Pons (tissue), 1 donor: ENCODE measurements around the gene AGRN.
"Not testable (repeated sequence)": the region's sequence is repeated elsewhere in the genome, so short reads cannot be mapped to it uniquely, and the experiment has no call there.

Experiments used
- DNase-seq: peaks from one replicate; pipeline ENCODE4 v3.0.0-alpha.2; 2016; ENCODE audit warnings: low spot score

AGRN gene

DNA sequence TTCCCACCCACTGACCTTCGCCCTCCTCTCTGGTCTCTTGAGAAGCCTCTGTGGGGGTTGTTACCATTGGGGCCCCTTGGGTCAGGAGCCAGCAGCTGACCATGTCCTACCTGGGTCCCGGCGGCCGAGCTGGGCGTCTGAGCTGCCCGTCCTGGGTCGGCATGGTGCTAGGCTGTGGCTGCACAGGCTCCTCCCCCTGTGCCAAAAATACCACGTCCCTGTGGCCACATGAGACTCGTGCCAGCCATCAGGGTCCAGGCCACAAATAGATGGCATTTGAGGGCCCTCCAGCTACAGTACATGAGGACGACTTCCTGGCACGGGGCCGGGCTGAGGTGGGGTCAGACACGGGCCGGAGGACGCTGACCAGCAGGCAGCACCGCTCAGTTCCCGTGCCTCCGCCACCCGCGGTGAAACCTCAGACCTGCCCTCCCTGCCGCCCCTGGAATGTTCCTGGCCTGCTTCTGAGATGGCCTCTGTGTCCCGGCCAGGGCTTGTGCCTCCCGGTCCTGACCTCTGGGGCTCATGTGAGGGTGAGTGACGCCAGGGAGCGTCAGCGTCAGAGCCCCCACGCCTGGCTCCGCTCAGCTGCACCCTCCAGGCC, 37.9 kb upstream of the AGRN start, which contains the start of gene PERM1:
Gene PERM1, minus strand, starts transcription at position 139 of the 604 bp plus-strand sequence. CDS start 1,064 bp downstream, outside the sequence.
- no peak for DNase-seq

DNA sequence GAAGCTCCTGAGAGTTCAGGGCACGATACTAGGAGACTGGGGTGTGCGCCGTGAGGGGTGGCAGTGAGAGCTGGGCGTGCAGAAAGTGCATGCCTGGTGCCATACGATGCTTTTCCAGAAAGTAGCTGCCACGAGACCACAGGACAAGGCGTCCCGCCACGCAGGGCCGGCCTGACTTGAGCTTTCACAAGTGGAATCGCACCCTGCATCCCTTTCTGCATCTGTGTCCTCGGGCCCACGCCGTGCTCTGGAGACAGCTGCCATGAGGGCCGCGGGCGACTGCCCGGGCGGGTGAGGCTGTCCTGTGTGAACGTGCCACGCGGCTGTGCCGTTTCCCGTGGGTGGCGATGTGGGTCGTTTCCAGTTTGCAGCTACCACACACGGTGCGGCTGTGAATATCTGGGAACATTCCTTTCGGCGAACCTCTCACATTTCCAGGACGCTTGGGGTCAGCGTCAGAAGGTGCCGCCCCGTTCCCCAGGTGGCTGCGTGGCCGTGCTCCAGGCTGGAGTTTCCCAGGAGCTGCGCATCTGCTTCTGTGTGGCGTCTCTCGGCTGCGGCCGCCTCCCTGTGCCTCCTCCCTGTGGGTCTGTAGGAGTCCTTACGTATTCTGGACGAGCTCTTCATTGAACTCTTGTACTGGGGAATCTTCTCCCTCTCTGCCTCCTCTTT, 37.0 kb upstream of the AGRN start:
- no peak for DNase-seq

DNA sequence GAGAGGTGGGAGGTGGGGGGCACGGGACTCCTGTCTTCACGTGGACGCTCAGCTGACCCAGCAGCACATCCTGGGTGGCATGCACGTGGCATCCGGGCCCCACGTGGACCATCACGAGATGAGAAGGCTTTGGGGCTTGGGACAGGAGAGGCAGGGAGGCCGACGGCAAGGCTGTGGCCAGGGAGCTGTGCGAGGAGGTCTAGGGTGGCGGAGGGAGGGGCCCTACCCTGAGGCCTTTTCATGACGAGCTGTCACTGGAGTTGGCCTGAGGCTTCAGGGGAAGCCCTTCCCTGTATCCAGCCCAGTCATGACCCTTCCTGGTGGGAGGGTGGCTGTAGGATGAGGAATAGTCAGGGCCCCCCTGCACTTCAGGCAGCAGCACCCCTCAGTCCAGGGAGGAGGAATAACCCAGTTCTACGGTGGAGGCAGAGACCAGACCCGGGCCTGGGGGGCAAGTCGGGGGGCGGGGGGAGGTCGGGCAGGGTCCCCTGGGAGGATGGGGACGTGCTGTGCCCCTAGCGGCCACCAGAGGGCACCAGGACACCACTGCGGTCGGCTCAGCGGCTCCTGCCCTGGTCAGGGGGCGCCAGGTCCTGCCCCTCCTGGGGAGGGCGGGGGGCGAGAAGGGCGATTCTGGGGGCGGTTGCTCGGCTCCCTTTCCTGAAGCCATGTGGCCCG, 36.0 kb upstream of the AGRN start:
- DNase-seq: no peak

DNA sequence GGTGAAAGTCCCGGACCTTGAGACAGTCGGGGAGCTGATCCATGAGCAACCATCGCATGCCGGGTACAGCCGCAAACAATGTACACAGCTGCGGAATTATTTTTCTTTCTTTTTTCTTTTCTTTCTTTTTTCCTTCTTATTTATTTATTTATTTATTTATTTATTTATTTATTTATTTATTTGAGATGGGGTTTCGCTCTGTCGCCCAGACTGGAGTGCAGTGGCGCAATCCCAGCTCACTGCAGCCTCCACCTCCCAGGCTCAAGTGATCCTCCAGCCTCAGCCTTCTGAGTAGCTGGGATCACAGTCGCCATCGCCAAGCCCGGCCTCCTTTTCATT, 35.5 kb upstream of the AGRN start:
- DNase-seq: no peak

DNA sequence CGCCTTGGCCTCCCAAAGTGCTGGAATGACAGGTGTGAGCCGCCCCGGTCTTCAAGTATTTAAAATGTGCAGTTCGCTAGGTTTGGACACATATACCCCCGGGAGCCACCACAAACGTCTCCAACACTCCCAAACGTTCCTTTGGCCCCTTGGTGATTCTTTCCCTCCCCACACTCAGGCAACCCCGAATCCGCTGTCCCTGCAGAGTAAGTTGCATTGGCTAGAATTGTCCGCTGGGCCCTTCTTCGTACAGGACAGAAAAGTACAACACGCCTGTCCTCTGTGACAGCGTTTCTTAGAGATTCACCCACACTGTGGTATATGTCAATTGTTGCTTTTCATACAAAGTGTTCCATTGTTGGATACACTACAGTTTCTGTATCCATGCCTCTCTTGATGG, 34.8 kb upstream of the AGRN start:
- no peak for DNase-seq

DNA sequence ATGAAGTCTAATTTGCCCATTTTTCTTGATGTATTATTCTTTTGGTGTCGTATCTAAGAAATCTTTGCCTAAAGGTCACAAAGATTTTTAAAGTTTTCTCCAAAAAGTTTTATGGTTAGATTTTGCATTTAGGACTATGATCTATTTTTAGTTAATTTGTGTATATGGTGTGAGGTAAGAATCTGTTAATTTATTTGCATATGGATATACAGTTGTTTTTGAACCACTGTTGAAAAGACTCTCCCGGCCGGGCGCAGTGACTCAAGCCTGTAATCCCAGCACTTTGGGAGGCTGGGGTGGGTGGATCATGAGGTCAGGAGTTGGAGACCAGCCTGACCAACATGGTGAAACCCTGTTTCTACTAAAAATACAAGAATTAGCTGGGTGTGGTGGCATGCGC, 31.9 kb upstream of the AGRN start:
- DNase-seq: not testable (repeated sequence)

DNA sequence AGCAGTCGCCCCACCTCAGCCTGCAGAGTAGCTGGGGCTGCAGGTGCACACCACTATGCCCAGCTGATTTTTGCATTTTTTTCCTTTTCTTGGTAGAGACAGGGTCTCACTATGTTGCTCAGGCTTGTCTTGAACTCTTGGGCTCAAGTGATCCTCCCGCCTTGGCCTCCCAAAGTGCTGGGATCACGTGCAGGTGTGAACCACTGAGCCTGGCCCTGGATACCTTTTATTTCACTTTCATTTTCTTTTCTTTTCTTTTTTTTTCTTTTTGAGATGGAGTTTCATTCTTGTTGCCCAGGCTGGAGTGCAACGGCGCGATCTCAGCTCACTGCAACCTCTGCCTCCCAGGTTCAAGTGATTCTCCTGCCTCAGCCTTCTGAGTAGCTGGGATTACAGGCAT, 28.6 kb upstream of the AGRN start:
- not testable (repeated sequence) for DNase-seq

DNA sequence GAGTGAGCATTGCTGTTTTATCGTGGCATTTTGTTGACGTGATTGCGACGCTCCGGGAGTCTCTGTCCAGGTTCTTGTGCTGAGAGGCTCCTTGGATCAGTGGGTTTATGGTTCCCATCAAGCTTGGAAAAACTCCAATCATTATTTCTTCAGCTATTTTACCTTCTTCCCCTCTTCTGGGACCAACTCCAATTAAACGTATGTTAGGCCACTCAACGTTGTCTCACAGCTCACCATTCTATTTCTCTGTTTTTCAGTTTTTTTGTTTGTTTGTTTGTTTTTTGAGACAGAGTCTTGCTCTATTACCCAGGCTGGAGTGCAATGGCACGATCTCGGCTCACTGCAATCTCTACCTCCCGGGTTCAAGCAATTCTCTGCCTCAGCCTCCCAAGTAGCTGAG, 28.0 kb upstream of the AGRN start:
- DNase-seq: no peak

DNA sequence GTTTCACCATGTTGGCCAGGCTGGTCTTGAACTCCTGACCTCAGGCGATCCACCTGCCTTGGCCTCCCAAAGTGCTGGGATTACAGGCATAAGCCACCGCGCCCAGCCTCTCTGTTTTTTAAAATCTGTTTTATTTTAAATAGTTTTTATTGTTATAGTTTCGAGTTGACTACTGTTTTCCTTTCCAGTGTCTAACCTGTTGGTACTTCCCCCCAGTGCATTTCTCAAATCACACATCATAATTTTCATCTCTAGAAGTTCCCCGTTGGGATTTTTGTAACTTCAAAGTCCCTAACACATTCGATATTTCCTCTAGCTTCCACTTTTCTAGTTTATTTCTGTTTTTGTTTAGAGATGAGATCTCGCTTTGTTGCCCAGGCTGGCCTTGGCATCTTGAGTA, 27.6 kb upstream of the AGRN start:
- no peak for DNase-seq

DNA sequence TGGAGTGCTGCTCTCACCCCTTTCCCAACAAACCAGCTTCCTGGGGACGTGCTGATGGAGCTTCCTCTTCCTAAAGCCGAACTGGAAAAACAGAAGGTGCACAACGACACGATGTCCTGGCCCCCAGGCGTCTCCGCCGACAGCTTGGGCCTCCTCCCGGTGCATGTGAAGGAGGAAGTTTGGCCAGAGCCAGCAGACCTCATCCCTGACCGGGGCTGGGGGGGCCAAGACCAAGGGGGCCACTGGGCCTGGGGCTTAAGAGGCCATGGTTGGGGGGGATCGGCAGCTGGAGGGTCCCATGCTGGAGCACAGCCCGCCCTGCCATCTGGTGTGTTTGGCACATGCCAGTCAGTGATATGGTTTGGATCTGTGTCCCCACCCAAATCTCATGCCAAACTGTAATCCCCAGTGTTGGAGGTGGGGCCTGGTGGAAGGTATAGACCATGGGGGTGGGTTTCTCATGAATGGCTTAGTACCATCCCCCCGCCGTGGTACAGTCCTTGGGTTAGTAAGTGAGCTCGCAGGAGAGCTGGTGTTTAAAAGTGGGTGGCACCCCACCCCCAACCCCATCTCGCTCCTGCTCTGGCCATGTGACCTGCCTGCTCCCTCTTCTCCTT, 26.4 kb upstream of the AGRN start:
- DNase-seq: no peak

DNA sequence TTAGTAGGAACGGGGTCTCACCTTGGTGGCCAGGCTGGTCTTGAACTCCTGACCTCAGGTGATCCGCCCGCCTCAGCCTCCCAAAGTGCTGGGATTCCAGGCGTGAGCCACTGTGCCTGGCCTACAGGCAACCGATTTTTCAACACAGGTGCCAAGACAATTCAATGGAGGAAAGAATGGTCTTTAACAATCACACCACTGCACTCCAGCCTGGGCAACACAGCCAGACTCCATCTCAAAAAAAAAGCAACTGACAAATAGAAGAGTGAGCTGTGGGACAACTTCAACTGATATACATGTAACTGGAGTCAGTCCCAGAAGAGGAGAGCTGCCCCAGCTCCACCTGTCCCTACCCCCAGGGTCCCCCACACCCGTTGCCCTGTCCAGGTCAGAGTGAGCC, 25.4 kb upstream of the AGRN start:
- not testable (repeated sequence) for DNase-seq

DNA sequence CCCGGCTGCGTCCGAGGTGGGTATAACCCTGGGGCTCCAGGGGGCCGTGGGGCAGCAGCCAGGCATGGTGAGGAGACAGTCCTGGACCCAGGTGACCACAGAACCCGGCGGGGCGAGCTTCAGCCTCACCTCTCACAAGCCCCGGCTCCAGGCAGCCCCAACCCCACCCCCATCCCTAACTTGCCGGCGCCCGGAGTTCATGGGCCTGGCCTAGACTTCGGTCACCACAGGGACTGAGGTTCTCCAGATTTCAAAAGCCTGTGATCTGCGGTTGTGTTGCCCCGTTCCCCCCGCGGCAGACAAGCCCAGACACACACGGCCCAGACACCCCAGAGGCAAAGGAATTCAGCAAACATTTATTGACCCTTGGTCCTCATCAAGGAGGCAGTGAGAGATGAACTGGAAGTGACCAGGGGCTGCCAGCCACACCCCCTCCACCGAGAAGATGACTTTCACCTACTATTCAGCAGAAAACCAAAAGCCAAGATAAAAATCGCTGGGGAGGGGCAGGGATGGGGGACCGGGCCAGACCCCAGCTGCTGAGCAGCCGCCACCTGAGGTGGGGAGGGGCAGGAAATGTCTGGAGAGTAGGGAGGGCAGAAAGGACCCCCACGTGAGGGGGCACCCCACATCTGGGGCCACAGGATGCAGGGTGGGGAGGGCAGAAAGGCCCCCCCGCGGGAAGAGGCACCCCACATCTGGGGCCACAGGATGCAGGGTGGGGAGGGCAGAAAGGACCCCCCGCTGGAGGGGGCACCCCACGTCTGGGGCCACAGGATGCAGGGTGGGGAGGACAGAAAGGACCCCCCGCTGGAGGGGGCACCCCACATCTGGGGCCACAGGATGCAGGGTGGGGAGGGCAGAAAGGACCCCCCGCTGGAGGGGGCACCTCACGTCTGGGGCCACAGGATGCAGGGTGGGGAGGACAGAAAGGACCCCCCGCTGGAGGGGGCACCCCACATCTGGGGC, 24.0 kb upstream of the AGRN start:
- no peak for DNase-seq

DNA sequence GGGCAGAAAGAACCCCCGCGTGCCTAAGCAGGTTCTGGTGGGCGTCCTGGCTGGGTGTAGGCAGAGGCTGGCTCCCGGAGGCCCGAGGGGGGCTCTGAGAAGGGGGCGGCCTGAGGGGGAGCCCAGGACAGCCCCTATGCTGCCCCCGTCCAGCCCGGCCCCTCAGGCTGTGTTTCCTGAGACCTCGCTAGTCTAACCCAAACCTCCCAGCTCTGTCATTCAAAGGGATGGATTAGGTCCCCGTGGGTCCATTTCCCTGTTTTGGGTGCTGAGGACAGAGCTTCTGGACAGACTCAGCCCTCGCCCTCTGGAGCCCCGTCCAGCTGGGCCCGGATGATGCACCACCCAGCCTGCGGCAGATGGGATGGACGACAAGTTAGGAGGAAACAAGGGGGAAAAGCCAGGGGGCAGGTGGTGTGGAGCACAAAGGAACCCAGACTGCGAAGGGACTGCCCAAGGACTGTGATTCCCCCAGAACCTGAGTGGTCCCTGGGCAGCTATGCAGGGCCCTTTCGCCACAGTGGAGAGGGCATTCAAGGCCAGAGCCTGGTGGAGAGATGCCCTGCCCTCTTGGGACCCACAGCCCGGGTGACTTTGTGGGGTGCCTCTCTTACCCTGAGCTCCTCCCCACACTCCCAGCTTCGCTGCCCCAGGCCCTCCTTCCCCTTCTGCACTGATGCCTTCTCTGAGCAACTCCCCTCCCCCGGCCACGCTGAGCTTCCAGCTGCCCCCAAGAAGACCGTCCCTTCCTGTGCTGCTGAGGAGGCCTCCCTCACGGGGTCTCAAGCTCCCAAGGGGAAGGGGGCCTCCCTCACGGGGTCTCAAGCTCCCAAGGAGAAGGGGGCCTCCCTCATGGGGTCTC, 22.8 kb upstream of the AGRN start:
- no peak for DNase-seq

DNA sequence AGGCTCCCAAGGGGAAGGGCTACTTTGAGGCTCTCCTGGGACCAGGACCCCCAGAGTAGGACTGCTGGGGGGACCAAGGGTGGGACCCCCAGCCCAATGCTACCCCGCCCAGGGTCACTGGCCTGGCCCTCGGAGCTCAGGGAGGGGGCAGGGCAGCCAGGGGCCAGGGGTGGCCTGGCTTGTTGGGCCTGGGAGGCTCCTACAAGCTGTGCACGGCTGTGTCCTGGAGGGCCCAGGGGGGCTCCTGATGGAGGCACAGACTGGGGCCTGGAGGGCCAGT, 22.3 kb upstream of the AGRN start:
- no peak for DNase-seq

DNA sequence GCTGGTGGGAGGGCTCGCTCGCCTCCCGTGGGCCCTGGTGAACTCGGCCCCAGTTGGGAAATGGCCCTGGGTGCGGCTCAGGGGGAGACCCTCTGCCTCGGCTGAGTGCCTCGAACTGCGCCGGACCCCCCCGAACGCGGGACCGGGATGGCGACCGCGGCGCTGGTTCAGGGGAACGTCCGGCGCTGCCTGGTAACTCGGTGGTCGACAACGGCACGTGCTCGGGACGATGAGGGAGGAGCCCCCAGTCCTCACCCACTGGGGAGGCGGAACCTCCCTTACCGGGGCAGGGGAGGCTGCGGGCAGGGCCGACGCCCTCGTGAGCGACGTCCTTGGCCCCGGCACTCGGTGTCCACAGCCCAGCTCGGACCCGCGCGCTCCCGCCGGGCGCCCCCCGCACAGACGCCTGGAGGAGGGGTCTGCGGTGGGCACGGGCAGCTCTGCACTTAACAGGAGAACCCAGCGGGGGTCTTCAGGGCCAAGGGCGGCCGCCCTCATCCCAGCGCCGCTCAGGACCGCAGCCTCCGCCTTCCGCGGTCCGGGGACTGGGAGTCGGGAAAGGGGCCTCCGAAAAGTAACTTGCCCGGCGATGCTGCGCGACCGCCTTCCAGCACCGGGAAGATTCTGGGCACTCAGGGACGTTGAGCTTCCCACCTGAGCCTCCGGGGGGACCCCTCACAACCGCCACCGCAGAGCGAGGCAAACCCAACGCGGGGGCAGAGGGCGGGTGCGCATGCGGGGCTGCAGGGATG, 21.8 kb upstream of the AGRN start:
- no peak for DNase-seq

DNA sequence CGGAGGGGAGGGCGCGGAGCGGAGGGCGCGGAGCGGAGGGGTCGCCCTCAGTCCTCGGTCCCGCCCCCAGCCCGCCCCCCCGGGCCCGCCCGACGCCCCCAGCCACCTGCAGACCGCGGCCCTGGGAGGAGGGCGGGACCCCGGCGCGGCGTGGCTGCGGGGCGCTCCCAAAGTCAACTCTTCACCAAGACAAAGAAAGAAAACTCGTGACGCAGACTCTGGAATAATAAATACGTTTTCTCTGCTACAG, 21.2 kb upstream of the AGRN start:
- no peak for DNase-seq

DNA sequence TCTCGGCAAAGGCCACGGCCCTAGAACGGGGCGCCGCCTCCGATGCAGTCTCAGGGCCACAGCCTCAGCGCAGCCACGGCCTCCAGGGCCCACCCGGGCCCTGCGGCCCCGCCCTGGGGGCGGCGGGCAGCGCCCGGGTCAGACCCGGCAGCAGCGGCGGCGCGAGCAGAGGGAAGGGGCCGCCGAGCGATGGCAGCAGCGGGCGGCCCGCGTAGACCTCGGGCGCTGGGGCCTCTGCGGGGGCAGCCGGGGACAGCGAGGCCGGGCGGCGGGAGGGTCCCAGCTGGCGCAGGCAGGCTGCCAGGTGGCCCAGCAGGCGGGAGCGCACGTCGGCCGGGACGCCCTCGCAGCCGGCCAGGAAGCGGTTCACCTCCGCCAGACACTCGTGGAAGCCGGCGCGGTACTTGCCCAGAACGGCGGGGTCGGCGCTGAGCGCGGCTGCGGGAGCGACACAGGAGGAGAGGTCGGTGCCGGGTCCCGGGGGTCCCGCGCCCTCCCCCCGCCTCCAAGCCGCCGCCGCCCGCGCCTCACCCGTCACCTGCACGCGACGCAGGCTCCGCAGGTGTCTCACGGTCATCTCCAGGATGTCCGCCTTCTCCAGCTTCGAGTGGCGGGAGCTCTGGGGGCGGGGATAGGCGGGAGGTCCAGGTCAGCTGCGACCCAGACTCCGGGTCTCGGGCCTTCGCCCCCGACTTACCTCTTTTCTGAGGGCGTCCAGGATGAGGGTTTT, 20.8 kb upstream of the AGRN start:
- no peak for DNase-seq

DNA sequence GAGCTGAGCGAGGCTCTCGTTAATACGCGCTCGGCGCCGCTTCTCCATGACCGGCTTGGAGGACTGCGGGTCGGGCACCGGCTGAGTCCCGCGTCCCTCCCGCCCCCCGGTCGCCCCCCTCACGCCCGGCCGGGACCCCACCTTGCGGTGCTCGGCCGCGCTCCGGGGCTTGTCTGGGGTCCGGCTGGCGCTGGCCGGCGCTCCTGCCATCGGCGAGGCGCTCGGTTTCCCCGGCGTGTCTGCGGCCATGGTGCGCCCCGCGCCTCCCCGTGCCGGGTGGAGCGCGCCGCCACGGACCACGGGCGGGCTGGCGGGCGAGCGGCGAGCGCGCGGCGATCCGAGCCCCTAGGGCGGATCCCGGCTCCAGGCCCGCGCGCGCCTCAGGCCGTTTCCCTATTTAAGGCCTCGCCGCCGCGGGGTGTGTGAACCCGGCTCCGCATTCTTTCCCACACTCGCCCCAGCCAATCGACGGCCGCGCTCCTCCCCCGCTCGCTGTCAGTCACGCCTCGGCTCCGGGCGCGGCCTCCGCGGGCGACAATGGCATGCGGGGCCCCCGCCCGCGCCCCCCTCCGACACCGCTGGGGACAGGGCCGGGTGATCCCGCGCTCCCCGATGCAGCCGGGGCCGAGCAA, 20.1 kb upstream of the AGRN start, which contains the start of gene HES4:
Gene HES4, minus strand, starts transcription at position 373 of the 632 bp plus-strand sequence. Its CDS starts 124 bp downstream, at position 249.
- DNase-seq: peak; percentile 36

DNA sequence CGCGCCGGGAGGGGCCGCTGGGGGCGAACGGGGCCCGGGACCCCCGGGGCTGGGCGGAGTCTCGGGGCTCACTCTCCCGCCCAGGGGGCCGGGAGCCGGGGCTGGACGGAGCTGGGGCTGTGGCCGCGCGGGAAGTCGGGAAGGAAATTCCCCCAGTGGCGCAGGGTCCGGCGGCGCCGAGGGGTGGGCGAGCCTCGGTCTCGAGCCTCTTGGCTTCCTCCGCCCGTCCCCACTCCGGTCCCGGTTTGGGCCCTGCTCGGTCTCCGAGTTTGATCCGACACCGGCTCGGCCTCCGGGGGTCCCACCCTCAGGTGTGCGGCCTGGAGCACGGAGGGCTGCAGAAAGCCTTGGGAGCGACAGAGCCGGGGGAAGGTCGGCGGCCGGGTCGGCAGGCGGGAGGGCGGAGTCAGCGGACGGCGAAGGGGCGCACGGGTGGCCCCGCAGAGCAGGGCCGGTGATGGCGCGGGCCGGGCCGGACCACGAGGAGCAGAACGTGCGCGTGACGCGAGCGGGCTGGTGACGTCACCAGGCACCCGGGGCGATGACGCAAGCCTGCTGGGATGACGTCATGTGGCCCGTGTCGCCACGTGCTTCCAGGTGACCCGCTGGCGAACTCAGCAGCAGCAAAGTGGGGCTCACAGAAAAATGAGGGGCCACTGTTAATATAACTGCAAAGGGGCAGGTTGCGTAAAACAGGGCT, 19.4 kb upstream of the AGRN start:
- no peak for DNase-seq
